GM12878 (cell line): ENCODE results near the gene KIF6. TPM values are rescaled to one million over a fixed set of nuclear protein-coding genes. Genes with fewer than 3 reads are reported as not detected.

Experiments
- ATAC-seq: fragments of 200-7000 bp; cut with Tn5 transposase; 3 replicates; pipeline ENCODE4 v1.9.1; 2020; ENCODE audit warnings: mild to moderate bottlenecking, moderate library complexity
- BruUV-seq: library from RNA; stranded (reverse); fragments of 400-500 nt; replicated peaks from 2 replicates; lab custom pipeline; 2021; lab: Mats Ljungman, UMichigan
- CTCF ChIA-PET: fragments of 300-600 bp; sonication (Branson Sonifier 250); formaldehyde crosslinking; extraction: SDS; loops from one replicate; lab custom pipeline; 2021; ENCODE audit warnings: inconsistent platforms; lab: Yijun Ruan, JAX
- POLR2A ChIA-PET: fragments of 350-600 bp; formaldehyde crosslinking; extraction: SDS; loops from one replicate; lab custom pipeline; 2021; ENCODE audit warnings: inconsistent platforms; lab: Charles Lee
- RAD21 ChIA-PET: fragments of 300-600 bp; sonication (Branson Sonifier 250); formaldehyde crosslinking; loops from one replicate; lab custom pipeline; 2023; ENCODE audit warnings: antibody characterized with exemption; ENCODE audit not compliant: unreplicated experiment; lab: Charles Lee
- SMC1A ChIA-PET: fragments of 300-600 bp; sonication (Branson Sonifier 250); formaldehyde crosslinking; loops from one replicate; lab custom pipeline; 2023; ENCODE audit not compliant: unreplicated experiment, uncharacterized antibody; lab: Charles Lee
- DNase-seq: peaks from one replicate; pipeline ENCODE4 v3.0.0-alpha.2; 2011; ENCODE audit warnings: low read depth, low spot score
- FAIRE-seq: peaks from 3 replicates; lab custom pipeline; 2011; peaks lifted over from hg19 to GRCh38; lab: Jason Lieb, UNC
- H2AFZ ChIP-seq: 2 replicates; pipeline ENCODE4 v1.6.0; 2011; ENCODE audit warnings: low read depth, low read length, control low read depth; ENCODE audit not compliant: control insufficient read depth
- H3K27ac ChIP-seq: 2 replicates; pipeline ENCODE4 v1.5.1; 2011; ENCODE audit warnings: control low read depth; ENCODE audit not compliant: control insufficient read depth, insufficient read depth
- H3K27me3 ChIP-seq, 2 experiments: replicated peaks in 1 of 2; 2 replicates each; pipeline versions ENCODE4 v1.6.0 to v1.6.1; 2011; ENCODE audit warnings: low read length in 1 of 2; ENCODE audit not compliant: control insufficient read depth in 2 of 2, insufficient read depth in 2 of 2
- H3K36me3 ChIP-seq, 2 experiments: 2 replicates each; pipeline ENCODE4 v1.5.1; 2011; ENCODE audit warnings: low read length in 1 of 2; ENCODE audit not compliant: control insufficient read depth in 2 of 2, insufficient read depth in 2 of 2
- H3K4me1 ChIP-seq: 2 replicates; pipeline ENCODE4 v1.6.1; 2011; ENCODE audit warnings: mild to moderate bottlenecking, low read length, moderate library complexity, mixed read lengths; ENCODE audit not compliant: control insufficient read depth, insufficient read depth
- H3K4me2 ChIP-seq: 2 replicates; pipeline ENCODE4 v1.6.0; 2011; ENCODE audit warnings: control low read depth; ENCODE audit not compliant: control insufficient read depth, insufficient read depth
- H3K4me3 ChIP-seq: fragments of 200-600 bp; sonication (generic); 2 replicates; pipeline ENCODE4 v1.5.1; 2016
- H3K79me2 ChIP-seq: 2 replicates; pipeline ENCODE4 v1.6.0; 2011; ENCODE audit warnings: low read length; ENCODE audit not compliant: control insufficient read depth, insufficient read depth
- H3K9ac ChIP-seq: 2 replicates; pipeline ENCODE4 v1.8.0; 2011; ENCODE audit warnings: low read length, control low read depth, mixed read lengths; ENCODE audit not compliant: control insufficient read depth, insufficient read depth
- H3K9me3 ChIP-seq: replicated peaks from 3 replicates; pipeline ENCODE4 v1.5.1; 2011; ENCODE audit warnings: mild to moderate bottlenecking, low read length; ENCODE audit not compliant: control insufficient read depth, insufficient read depth
- H4K20me1 ChIP-seq: 2 replicates; pipeline ENCODE4 v1.6.0; 2011; ENCODE audit not compliant: control insufficient read depth, insufficient read depth
- CBX5 ChIP-seq: sonication (generic); IDR thresholded peaks from 2 replicates; pipeline ENCODE4 v1.6.1; 2016; ENCODE audit warnings: low read depth, moderate library complexity, mild to moderate bottlenecking, inconsistent platforms
- HDGF ChIP-seq: fragments of 450-650 bp; IDR thresholded peaks from 2 replicates; pipeline ENCODE4 v1.6.1; 2016; ENCODE audit warnings: antibody characterized with exemption
- NFYA ChIP-seq: IDR thresholded peaks from 2 replicates; pipeline ENCODE4 v1.6.1; 2011; ENCODE audit warnings: low read depth, mild to moderate bottlenecking, low read length, improper control_type of control experiment, borderline replicate concordance
- NR2C2 ChIP-seq: IDR thresholded peaks from 2 replicates; pipeline ENCODE4 v1.6.1; 2011; ENCODE audit warnings: borderline replicate concordance, low read depth; ENCODE audit not compliant: control insufficient read depth, insufficient read length
- NRF1 ChIP-seq: conservative IDR thresholded peaks from 2 replicates; pipeline ENCODE4 v1.6.1; 2011; ENCODE audit warnings: mild to moderate bottlenecking, low read depth, low read length, improper control_type of control experiment
- POLR2AphosphoS5 ChIP-seq: IDR thresholded peaks from 2 replicates; pipeline ENCODE4 v1.6.1; 2011; ENCODE audit warnings: mild to moderate bottlenecking, low read length, inconsistent platforms
- RBBP5 ChIP-seq: fragments of 200-600 bp; sonication (generic); conservative IDR thresholded peaks from 2 replicates; pipeline ENCODE4 v1.6.1; 2016
- REST ChIP-seq: IDR thresholded peaks from 2 replicates; pipeline ENCODE4 v1.6.1; 2012; ENCODE audit warnings: mild to moderate bottlenecking, low read depth, low read length
- SP1 ChIP-seq: IDR thresholded peaks from one replicate; pipeline ENCODE4 v1.6.1; 2011; ENCODE audit warnings: low read depth, low read length
- SUPT20H ChIP-seq: IDR thresholded peaks from 2 replicates; pipeline ENCODE4 v1.6.1; 2011; ENCODE audit warnings: low read depth, mild to moderate bottlenecking, low read length, moderate library complexity, borderline replicate concordance; ENCODE audit not compliant: control insufficient read depth
- TAF1 ChIP-seq: IDR thresholded peaks from 2 replicates; pipeline ENCODE4 v1.6.1; 2011; ENCODE audit warnings: mild to moderate bottlenecking, low read depth, low read length, borderline replicate concordance
- ZNF217 ChIP-seq: fragments of 450-650 bp; IDR thresholded peaks from 2 replicates; pipeline ENCODE4 v1.6.1; 2017; ENCODE audit warnings: antibody characterized with exemption, mild to moderate bottlenecking
- WGBS: methylation state at CpG from one replicate; pipeline ENCODE4 v1.1.6; 2016; ENCODE audit warnings: low lambda C conversion rate; ENCODE audit not compliant: insufficient replicate concordance, insufficient coverage; ENCODE audit errors: missing lambda C conversion rate; 5-methylcytosine and 5-hydroxymethylcytosine counted together
- in situ Hi-C: fragments of 300-500 bp; cut with MboI; formaldehyde crosslinking; loops from 9 replicates; pipeline ENCODE4 v1.14.3; 2018; ENCODE audit warnings: mixed read lengths
- intact Hi-C: fragments of 100-400 bp; cut with micrococcal nuclease; formaldehyde crosslinking; loops from one replicate; pipeline ENCODE4 v1.14.2; 2022; ENCODE audit not compliant: unreplicated experiment
- polyA plus RNA-seq, 11 experiments: library from polyadenylated mRNA; depleted of rRNA in 4 of 11; unstranded in 6 of 11; stranded (reverse) in 5 of 11; fragments of >200 nt; fragmentation: Nextera tagmentation in 4 of 11; fragmentation: Illumina TruSeq in 1 of 11; extraction: Ambion mirVana in 4 of 11; extraction: Trizol in 1 of 11; gene quantifications; 1 replicate in 1 of 11; 2 replicates in 10 of 11; pipeline versions ENCODE4 v1.2.1 to v1.2.3, GENCODE V29; 2011 to 2016; ENCODE audit warnings: inconsistent platforms in 2 of 11, missing spikeins in 2 of 11, low read depth in 1 of 11
- total RNA-seq, 4 experiments: library from RNA; depleted of rRNA in 3 of 4; stranded (reverse); fragments of >200 nt in 3 of 4; fragmentation: Illumina TruSeq in 1 of 4; extraction: Trizol in 1 of 4; gene quantifications; 2 replicates each; pipeline versions ENCODE4 v1.2.1 to v1.2.3, GENCODE V29; 2013 to 2021
- TF ChIP-seq, protein P1 (sequence below): fragments of 450-650 bp; formaldehyde crosslinking; IDR thresholded peaks from 2 replicates; pipeline ENCODE4 v1.4.0; 2022; ENCODE audit warnings: mild to moderate bottlenecking, moderate library complexity
- TF ChIP-seq, protein P2 (sequence below): IDR thresholded peaks from 2 replicates; pipeline ENCODE4 v1.6.1; 2011; ENCODE audit warnings: mild to moderate bottlenecking, low read depth, low read length, moderate library complexity; ENCODE audit not compliant: insufficient replicate concordance

KIF6 gene
- total and polyA plus RNA-seq, 10 of the 15 experiments (the other 5 are each of a cell fraction or from before 2014, with no cell fraction given): 0.09 to 1.0 (median 0.28) TPM

DNA sequence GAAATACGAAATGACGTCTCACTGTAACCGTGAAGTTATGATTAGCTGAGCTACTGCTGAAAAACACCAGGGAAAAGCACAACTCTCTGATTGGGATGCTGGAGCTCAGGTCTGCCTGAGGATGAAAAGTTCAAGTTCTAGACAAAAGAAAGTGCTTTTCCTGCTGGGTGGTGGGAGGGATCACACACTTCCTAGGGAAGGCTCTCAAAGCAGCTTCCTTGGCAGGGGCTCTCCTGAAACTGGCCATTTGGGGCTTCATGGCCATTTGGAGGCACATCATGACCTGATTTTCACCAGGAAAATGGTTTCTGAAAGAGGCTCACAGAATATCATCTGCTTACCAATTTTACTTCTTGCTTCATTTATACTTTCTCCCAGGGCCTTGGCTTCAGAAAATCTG, 305.6 kb downstream of the KIF6 start (continued):
- TF ChIP-seq, protein P1, sequence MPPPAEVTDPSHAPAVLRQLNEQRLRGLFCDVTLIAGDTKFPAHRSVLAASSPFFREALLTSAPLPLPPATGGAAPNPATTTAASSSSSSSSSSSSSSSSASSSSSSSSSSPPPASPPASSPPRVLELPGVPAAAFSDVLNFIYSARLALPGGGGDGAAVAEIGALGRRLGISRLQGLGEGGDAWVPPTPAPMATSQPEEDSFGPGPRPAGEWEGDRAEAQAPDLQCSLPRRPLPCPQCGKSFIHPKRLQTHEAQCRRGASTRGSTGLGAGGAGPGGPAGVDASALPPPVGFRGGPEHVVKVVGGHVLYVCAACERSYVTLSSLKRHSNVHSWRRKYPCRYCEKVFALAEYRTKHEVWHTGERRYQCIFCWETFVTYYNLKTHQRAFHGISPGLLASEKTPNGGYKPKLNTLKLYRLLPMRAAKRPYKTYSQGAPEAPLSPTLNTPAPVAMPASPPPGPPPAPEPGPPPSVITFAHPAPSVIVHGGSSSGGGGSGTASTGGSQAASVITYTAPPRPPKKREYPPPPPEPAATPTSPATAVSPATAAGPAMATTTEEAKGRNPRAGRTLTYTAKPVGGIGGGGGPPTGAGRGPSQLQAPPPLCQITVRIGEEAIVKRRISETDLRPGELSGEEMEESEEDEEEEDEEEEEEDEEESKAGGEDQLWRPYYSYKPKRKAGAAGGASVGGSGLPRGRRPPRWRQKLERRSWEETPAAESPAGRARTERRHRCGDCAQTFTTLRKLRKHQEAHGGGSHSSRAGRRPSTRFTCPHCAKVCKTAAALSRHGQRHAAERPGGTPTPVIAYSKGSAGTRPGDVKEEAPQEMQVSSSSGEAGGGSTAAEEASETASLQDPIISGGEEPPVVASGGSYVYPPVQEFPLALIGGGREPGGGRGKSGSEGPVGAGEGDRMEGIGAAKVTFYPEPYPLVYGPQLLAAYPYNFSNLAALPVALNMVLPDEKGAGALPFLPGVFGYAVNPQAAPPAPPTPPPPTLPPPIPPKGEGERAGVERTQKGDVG: no peak
- TF ChIP-seq SP1 (no peak), HDGF (no peak), NRF1 (no peak), TAF1 (no peak), NFYA (no peak), POLR2AphosphoS5 (no peak)

DNA sequence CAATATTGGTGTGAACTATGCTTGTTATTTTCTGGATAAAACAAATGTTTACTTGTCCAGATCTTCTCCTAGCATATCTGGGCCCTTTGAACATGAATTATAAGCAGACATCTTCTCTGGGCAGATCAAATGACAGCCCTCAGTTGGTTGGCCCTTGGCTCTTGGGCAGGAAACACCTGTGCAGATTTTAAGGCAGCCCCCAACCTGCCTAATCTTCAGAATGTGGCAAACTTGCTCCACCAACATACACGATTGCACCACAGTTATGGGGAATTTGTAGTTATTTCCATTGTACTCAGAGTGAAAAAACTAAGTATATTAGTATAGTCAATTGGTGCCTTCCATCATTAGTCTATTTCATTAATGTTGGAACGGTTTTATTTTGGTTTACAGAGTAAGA, 307.8 kb downstream of the KIF6 start:
- no TSS peak for BruUV-seq
- H3K79me2 ChIP-seq: no peaks in the 10 kb centered on the region
- in situ Hi-C loops: no loop called here
- ATAC-seq (no peak), DNase-seq (no peak), FAIRE-seq (no peak)
- H3K4me1 ChIP-seq: no peaks in the 10 kb centered on the region
- H4K20me1 ChIP-seq: no peaks in the 10 kb centered on the region
- no peaks in the 10 kb centered on the region for H3K27me3 ChIP-seq
- CTCF ChIA-PET: interaction anchor here (1.0 to 1.1 kb wide), 2 partner anchors 9 to 40 kb away, joined by 3 read pairs; no protein-coding TSS in a partner anchor
- H3K9me3 ChIP-seq: no peaks in the 10 kb centered on the region
- H3K9ac ChIP-seq: no peak overlapping the region
- POLR2A ChIA-PET: no interaction called here
- no peak overlapping the region for H3K27ac ChIP-seq
- SMC1A ChIA-PET: interaction anchor here (0.5 to 0.9 kb wide), 2 partner anchors 9 to 143 kb away, joined by 3 read pairs; no protein-coding TSS in a partner anchor
- RAD21 ChIA-PET: no interaction called here
- H3K36me3 ChIP-seq: no peaks in the 10 kb centered on the region
- H2AFZ ChIP-seq: no peak overlapping the region
- no peak overlapping the region for H3K4me3 ChIP-seq
- intact Hi-C loops: no loop called here
- 2% methylated on average over 2 of the region's 2 CpGs for WGBS
- no peak overlapping the region for H3K4me2 ChIP-seq
- TF ChIP-seq RBBP5 (no peak), SUPT20H (no peak), NR2C2 (no peak), CBX5 (no peak), REST (no peak), ZNF217 (no peak)
- TF ChIP-seq, protein P2, sequence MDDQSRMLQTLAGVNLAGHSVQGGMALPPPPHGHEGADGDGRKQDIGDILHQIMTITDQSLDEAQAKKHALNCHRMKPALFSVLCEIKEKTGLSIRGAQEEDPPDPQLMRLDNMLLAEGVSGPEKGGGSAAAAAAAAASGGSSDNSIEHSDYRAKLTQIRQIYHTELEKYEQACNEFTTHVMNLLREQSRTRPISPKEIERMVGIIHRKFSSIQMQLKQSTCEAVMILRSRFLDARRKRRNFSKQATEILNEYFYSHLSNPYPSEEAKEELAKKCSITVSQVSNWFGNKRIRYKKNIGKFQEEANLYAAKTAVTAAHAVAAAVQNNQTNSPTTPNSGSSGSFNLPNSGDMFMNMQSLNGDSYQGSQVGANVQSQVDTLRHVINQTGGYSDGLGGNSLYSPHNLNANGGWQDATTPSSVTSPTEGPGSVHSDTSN: no peak
